Central memory CD8-positive, alpha-beta T cell (primary cell): Measurements from ENCODE around the gene RBM12.
A peak's percentile ranks its signal among the peaks of the same experiment; 100 is the strongest.
"Not testable (repeated sequence)": the region's sequence is repeated elsewhere in the genome, so short reads cannot be mapped to it uniquely, and the experiment has no call there.

Source experiments
- ATAC-seq: fragments of 150-1000 bp; cut with Tn5 transposase; replicated peaks from 2 replicates; pipeline ENCODE4 v1.10.0; 2022; ENCODE audit warnings: mild to moderate bottlenecking, moderate FRiP score, moderate number of reproducible peaks; ENCODE audit not compliant: poor library complexity, severe bottlenecking; ENCODE audit errors: extremely low read depth
- DNase-seq, 2 donors: peaks; one replicate each; pipeline ENCODE4 v3.0.0; 2021; ENCODE audit warnings: low spot score in 2 of 2
- H3K27ac Mint-ChIP-seq: one replicate; pipeline ENCODE4 v1.8.0; 2022; ENCODE audit warnings: low read depth, mild to moderate bottlenecking, moderate library complexity, mixed read lengths
- H3K27me3 Mint-ChIP-seq: one replicate; pipeline ENCODE4 v1.8.0; 2022; ENCODE audit warnings: mixed read lengths
- H3K36me3 Mint-ChIP-seq: one replicate; pipeline ENCODE4 v1.8.0; 2022; ENCODE audit warnings: mild to moderate bottlenecking, moderate library complexity, mixed read lengths; ENCODE audit not compliant: insufficient read depth
- H3K4me1 Mint-ChIP-seq: one replicate; pipeline ENCODE4 v1.8.0; 2022; ENCODE audit warnings: mixed read lengths
- H3K4me3 Mint-ChIP-seq: one replicate; pipeline ENCODE4 v1.8.0; 2022; ENCODE audit warnings: mild to moderate bottlenecking, moderate library complexity, mixed read lengths
- H3K9me3 Mint-ChIP-seq: one replicate; pipeline ENCODE4 v1.8.0; 2022; ENCODE audit warnings: mixed read lengths

The RBM12 gene

DNA sequence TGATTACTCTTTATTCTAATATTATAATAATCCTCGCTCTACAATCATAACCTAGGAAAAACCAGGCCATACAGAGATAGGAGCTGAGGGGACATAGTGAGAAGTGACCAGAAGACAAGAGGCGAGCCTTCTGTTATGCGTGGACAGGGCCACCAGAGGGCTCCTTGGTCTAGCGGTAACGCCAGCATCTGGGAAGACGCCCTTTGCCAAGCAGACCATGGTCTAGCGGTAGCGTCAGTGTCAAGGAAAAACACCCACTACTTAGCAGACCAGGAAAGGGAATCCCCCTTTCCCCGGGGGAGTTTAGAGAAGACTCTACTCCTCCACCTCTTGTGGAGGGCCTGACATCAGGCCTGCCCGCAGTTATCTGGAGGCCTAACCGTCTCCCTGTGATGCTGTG lies 22.2 kb upstream of the RBM12 start:
- H3K27ac Mint-ChIP-seq, H3K9me3 Mint-ChIP-seq, H3K4me1 Mint-ChIP-seq, H3K4me3 Mint-ChIP-seq, DNase-seq, H3K27me3 Mint-ChIP-seq, ATAC-seq: not testable (repeated sequence)
- peaks cover 39% of the 10 kb centered on the region for H3K36me3 Mint-ChIP-seq

DNA sequence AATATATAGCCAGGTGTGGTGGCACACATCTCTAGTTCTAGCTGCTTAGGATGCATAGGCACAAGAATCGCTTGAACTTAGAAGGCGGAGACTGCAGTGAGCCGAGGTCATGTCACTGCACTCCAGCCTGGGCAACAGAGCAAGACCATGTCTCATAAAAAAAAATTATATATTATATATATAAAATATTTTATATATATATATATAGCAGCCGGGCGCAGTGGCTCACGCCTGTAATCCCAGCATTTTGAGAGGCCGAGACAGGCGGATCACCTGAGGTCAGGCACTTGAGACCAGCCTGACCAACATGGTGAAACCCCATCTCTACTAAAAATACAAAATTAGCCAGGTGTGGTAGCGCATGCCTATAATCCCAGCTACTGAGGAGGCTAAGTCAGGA lies 20.7 kb upstream of the RBM12 start:
- H3K4me1 Mint-ChIP-seq, DNase-seq, H3K27me3 Mint-ChIP-seq, ATAC-seq, H3K27ac Mint-ChIP-seq, H3K9me3 Mint-ChIP-seq, H3K4me3 Mint-ChIP-seq: not testable (repeated sequence)
- H3K36me3 Mint-ChIP-seq: peaks cover 35% of the 10 kb centered on the region

DNA sequence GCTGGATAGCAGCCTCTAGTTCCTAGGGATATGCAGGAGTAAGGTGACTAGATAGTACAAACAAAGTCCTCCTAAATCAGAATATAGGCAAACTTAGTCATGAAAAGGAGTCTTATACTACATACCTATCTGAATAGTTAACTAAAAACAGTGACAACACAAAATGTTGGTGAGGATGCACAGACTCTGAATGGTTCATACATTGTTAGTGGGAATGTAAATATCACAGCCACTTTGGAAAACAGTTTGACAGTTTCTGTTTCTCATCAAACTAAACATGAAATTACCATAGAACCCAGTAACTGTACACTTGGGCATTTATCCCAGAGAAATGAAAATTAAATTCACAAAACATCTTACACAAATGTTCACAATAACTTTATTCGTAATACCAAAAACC lies 17.3 kb upstream of the RBM12 start:
- H3K36me3 Mint-ChIP-seq: peaks cover 24% of the 10 kb centered on the region
- H3K4me3 Mint-ChIP-seq: no peak overlapping the region
- no peaks in the 10 kb centered on the region for H3K27me3 Mint-ChIP-seq
- H3K4me1 Mint-ChIP-seq: no peaks in the 10 kb centered on the region
- no peaks in the 10 kb centered on the region for H3K9me3 Mint-ChIP-seq
- ATAC-seq: no peak
- DNase-seq: no peak
- H3K27ac Mint-ChIP-seq: no peak overlapping the region

DNA sequence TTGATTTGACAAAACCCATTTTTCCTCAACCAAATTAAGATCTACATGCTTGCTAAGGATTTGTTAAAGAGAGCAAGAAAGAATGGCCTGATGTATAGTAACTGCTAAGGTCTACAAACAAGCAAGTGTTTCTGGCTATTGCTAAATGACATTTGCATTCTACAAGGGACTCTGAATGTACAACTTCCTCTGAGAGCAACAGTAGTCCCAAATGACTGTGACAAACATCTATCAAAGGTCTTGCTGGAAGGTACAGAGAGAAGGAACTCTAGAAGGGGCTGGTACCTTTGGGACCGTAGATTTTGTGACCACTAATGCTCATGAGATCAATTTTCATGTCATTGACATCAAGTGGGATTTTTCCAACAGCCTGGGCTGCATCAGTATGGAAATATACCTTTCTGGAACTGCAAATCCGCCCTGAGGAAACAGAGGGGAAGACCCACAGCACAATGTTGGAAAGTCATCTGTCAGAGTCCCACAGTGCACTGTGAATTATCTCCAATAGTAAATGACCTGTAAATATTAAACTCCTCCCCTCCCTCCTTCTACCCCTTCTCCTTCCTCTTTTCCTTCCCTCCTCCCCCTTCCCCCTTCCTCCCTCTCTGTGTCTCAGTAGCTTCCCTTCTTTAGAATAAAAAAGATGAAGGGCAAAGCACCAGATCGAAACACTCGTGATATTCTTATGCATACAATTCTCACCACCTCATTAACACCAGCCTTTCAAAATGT lies 15.9 kb upstream of the RBM12 start:
- no peak overlapping the region for H3K27ac Mint-ChIP-seq
- no peaks in the 10 kb centered on the region for H3K4me1 Mint-ChIP-seq
- H3K4me3 Mint-ChIP-seq: no peak overlapping the region
- DNase-seq (no peak), ATAC-seq (no peak)
- H3K36me3 Mint-ChIP-seq: peaks cover 27% of the 10 kb centered on the region
- no peaks in the 10 kb centered on the region for H3K27me3 Mint-ChIP-seq
- H3K9me3 Mint-ChIP-seq: no peaks in the 10 kb centered on the region

DNA sequence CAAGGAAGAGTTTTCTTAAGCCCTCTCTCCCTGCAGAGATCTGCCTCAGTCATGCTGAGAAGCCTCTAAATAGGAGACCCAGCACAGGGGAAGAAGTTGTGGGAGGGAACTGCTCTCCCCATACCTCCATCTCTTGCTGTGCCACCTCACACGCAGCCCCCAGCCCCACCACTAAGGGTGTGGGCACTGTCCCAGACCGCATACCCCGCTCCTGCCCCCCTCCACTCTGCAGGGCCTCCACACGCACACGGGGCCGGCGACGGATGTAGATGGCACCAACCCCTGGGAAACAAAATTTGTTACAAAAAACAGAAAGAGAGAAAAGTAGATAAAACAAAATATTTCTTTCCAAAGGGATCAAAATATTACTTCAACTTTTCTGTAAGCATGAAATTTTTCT lies 10.2 kb upstream of the RBM12 start:
- Mint-ChIP-seq H3K27me3 (no peaks in the 10 kb centered on the region), H3K9me3 (no peaks in the 10 kb centered on the region), H3K27ac (no peak overlapping the region), H3K4me1 (no peaks in the 10 kb centered on the region), H3K4me3 (no peak overlapping the region), H3K36me3 (peaks cover 37% of the 10 kb centered on the region)
- ATAC-seq (no peak), DNase-seq (no peak)

GRCh38 chr20:35673884-35674283 lies 9.2 kb upstream of the RBM12 start:
- Mint-ChIP-seq H3K27me3 (no peaks in the 10 kb centered on the region), H3K27ac (no peak overlapping the region), H3K9me3 (no peaks in the 10 kb centered on the region), H3K36me3 (peaks cover 45% of the 10 kb centered on the region), H3K4me3 (no peak overlapping the region), H3K4me1 (no peaks in the 10 kb centered on the region)
- no peak for DNase-seq
- ATAC-seq: no peak

DNA sequence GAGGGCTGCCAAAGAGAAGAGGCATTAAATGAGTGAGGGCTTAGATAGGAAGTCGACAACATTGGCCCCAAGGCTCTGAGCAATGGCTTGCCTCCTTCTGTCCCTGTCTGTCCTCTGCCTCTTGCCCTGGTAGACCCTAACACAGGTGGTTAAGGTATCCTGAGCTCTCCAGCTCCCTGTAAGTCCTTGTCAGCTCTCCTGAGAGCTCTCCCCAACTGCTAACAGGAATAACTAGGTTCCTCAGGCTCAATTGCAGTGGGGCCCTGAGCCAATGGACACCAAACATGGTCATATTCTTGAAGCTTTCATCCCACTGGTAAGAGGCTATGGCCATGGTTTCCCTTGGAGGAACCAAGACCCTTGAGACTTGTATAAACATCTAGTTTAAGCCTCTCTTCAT lies 5.0 kb upstream of the RBM12 start:
- peaks cover 5% of the 10 kb centered on the region for H3K4me1 Mint-ChIP-seq
- H3K27me3 Mint-ChIP-seq: no peaks in the 10 kb centered on the region
- H3K36me3 Mint-ChIP-seq: peaks cover 39% of the 10 kb centered on the region
- ATAC-seq (no peak), DNase-seq (no peak)
- no peaks in the 10 kb centered on the region for H3K9me3 Mint-ChIP-seq
- peak overlapping the region; percentile 64 for H3K27ac Mint-ChIP-seq
- H3K4me3 Mint-ChIP-seq: no peak overlapping the region

- Mint-ChIP-seq H3K9me3 (no peaks in the 10 kb centered on the region), H3K27me3 (no peaks in the 10 kb centered on the region), H3K4me1 (peaks cover 6% of the 10 kb centered on the region), H3K4me3 (no peak overlapping the region), H3K27ac (peak overlapping the region; percentile 64), H3K36me3 (peaks cover 43% of the 10 kb centered on the region)
- DNase-seq (no peak), ATAC-seq (no peak)
These were observed 4.5 kb upstream of the RBM12 start for GRCh38 chr20:35669221-35669620.

DNA sequence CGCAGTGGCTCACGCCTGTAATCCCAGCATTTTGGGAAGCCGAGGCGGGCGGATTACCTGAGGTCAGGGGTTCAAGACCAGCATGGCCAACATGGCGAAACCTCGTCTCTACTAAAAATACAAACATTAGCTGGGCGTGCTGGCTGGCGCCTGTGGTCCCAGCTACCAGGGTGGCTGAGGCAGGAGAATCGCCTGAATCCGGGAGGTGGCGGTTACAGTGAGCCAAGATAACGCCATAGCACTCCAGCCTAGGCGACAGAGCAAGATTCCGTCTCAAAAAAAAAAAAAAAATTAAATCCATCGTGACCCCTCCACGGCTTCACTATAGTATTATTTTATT lies 1.2 kb upstream of the RBM12 start:
- H3K36me3 Mint-ChIP-seq: peaks cover 44% of the 10 kb centered on the region
- no peak overlapping the region for H3K4me3 Mint-ChIP-seq
- peaks cover 38% of the 10 kb centered on the region for H3K4me1 Mint-ChIP-seq
- H3K27ac Mint-ChIP-seq: peak overlapping the region; percentile 49
- ATAC-seq (no peak), DNase-seq (no peak)
- H3K9me3 Mint-ChIP-seq: no peaks in the 10 kb centered on the region
- no peaks in the 10 kb centered on the region for H3K27me3 Mint-ChIP-seq

- peak overlapping the region; percentile 85 for H3K4me3 Mint-ChIP-seq
- DNase-seq (peak; percentile 58 to 71), ATAC-seq (peak; percentile 79)
- H3K4me1 Mint-ChIP-seq: peaks cover 59% of the 10 kb centered on the region
- peaks cover 29% of the 10 kb centered on the region for H3K36me3 Mint-ChIP-seq
- H3K27me3 Mint-ChIP-seq: no peaks in the 10 kb centered on the region
- peak overlapping the region; percentile 99 for H3K27ac Mint-ChIP-seq
- no peaks in the 10 kb centered on the region for H3K9me3 Mint-ChIP-seq
These were observed 909 bp downstream of the RBM12 start for GRCh38 chr20:35663516-35664465.

DNA sequence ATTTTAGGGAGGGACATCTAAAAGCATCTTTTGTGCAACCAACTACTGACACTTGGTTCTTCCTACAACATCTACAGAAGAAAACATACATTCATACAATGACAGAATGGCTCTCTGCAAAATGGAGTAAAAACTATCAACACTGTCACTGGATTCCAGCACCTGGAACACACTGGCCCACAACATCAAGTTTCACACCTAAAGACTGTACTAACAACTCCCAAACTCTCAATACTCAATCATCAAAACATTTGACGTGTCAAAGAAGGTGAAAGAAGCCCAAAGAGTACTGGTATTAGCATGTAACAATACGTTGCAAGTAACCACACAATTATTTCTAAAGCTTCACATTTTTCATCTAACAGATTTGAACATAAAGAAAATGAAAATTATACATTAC lies 2.1 kb downstream of the RBM12 start:
- Mint-ChIP-seq H3K27me3 (no peaks in the 10 kb centered on the region), H3K36me3 (peaks cover 30% of the 10 kb centered on the region), H3K4me3 (peak overlapping the region; percentile 85), H3K9me3 (no peaks in the 10 kb centered on the region), H3K4me1 (peaks cover 65% of the 10 kb centered on the region), H3K27ac (peak overlapping the region; percentile 99)
- no peak for ATAC-seq
- no peak for DNase-seq

DNA sequence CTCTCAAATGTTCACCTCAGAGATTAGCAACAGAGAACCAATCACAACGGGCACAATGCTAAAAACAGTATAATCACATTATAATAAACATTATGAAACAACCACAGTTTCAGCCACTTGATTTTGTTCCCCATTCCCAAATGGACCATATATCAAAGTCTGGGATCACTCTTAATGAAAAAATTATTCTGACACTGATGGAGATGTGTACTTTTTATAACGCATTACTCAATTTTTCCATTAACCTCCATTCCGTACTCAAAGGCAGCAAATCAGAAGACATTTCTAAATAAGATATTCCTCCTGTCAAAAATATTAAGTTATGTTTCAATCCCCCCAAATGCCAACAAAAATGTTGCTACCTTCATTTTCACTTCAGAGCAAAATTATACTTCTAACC lies 2.8 kb downstream of the RBM12 start:
- no peaks in the 10 kb centered on the region for H3K27me3 Mint-ChIP-seq

GRCh38 chr20:35661053-35661452 lies 3.6 kb downstream of the RBM12 start:
- ATAC-seq: no peak
- no peak for DNase-seq
- peak overlapping the region; percentile 99 for H3K27ac Mint-ChIP-seq
- no peaks in the 10 kb centered on the region for H3K9me3 Mint-ChIP-seq
- no peaks in the 10 kb centered on the region for H3K27me3 Mint-ChIP-seq
- peaks cover 35% of the 10 kb centered on the region for H3K36me3 Mint-ChIP-seq
- peak overlapping the region; percentile 85 for H3K4me3 Mint-ChIP-seq
- H3K4me1 Mint-ChIP-seq: peaks cover 72% of the 10 kb centered on the region

More for the DNA sequence above, 2.8 kb downstream of the RBM12 start:
- peaks cover 72% of the 10 kb centered on the region for H3K4me1 Mint-ChIP-seq
- peaks cover 33% of the 10 kb centered on the region for H3K36me3 Mint-ChIP-seq
- H3K27ac Mint-ChIP-seq: peak overlapping the region; percentile 99
- H3K4me3 Mint-ChIP-seq: peak overlapping the region; percentile 85
- DNase-seq: no peak
- H3K9me3 Mint-ChIP-seq: no peaks in the 10 kb centered on the region
- ATAC-seq: no peak
